ENCODE results near the gene CSDE1.

DNA sequence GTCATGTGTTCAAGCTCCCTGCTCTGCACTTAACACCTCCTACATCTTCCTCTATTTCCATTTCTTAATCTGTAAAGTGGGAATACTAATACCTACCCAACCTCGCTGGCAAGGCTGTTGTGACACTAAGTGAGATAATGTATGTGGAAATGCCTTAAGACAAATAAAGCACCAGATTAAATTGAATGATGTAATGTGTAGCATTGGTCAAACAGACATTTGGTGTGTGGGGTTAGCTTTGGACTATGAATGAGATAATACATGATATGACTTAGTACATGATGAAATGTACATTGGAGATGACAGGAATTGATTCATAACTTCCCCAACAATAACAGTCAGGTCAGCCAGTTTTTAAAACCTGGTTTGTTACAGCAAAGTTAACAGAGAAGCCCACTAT, 67.6 kb downstream of the CSDE1 start:
- no peak for TF ChIP-seq EZH2 (IDR thresholded peaks at IDR 0.05; ENCODE audit: low read depth)
- TF ChIP-seq, protein P1, sequence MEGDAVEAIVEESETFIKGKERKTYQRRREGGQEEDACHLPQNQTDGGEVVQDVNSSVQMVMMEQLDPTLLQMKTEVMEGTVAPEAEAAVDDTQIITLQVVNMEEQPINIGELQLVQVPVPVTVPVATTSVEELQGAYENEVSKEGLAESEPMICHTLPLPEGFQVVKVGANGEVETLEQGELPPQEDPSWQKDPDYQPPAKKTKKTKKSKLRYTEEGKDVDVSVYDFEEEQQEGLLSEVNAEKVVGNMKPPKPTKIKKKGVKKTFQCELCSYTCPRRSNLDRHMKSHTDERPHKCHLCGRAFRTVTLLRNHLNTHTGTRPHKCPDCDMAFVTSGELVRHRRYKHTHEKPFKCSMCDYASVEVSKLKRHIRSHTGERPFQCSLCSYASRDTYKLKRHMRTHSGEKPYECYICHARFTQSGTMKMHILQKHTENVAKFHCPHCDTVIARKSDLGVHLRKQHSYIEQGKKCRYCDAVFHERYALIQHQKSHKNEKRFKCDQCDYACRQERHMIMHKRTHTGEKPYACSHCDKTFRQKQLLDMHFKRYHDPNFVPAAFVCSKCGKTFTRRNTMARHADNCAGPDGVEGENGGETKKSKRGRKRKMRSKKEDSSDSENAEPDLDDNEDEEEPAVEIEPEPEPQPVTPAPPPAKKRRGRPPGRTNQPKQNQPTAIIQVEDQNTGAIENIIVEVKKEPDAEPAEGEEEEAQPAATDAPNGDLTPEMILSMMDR (conservative IDR thresholded peaks at IDR 0.05) = no peak

All from PC-9 (cell line).